ENCODE data around the gene COL19A1.

- TF ChIP-seq CTCF (IDR thresholded peaks at IDR 0.05; ENCODE audit: low read depth, low read length): no peak
- TF ChIP-seq EZH2phosphoT487 (IDR thresholded peaks at IDR 0.05; ENCODE audit: low read depth): no peak
Measured at GRCh38 chr6:70168681-70169377, 302.5 kb downstream of the COL19A1 start.

All from OCI-LY3 (cell line).